Left renal cortex interstitium (tissue), 4 donors: ENCODE results near the gene C10orf62. TPM values are rescaled to one million over a fixed set of nuclear protein-coding genes. Genes with fewer than 3 reads are reported as not detected.
"Not testable (repeated sequence)": the region's sequence is repeated elsewhere in the genome, so short reads cannot be mapped to it uniquely, and the experiment has no call there.

Experiments
- DNase-seq, 4 donors: peaks; one replicate each; pipeline ENCODE4 v3.0.0-alpha.2; 2013; ENCODE audit warnings: low read depth in 4 of 4, low spot score in 2 of 4, missing footprints in 1 of 4
- polyA plus RNA-seq, 4 donors: library from polyadenylated mRNA; unstranded; fragments of 120-200 nt; gene quantifications; one replicate each; pipeline ENCODE4 v1.2.1, GENCODE V29; 2013; ENCODE audit not compliant: insufficient read length in 4 of 4

Gene C10orf62
- polyA plus RNA-seq, 4 donors, result 0.29 to 1.2 (median 0.60) TPM

- DNase-seq, result no peak
Observed at GRCh38 chr10:97618285-97618684, 28.8 kb downstream of the C10orf62 start.

GRCh38 chr10:97618733-97619132 lies 29.2 kb downstream of the C10orf62 start:
- no peak for DNase-seq

GRCh38 chr10:97623277-97623676 lies 33.8 kb downstream of the C10orf62 start:
- DNase-seq, result no peak

GRCh38 chr10:97627731-97628130 lies 38.2 kb downstream of the C10orf62 start:
- no peak for DNase-seq

- no peak for DNase-seq
Observed at GRCh38 chr10:97628228-97628627, 38.7 kb downstream of the C10orf62 start.

- DNase-seq, result no peak
Observed at GRCh38 chr10:97629289-97629688, 39.8 kb downstream of the C10orf62 start.

- DNase-seq, result no peak
Observed at GRCh38 chr10:97631098-97631497, 41.6 kb downstream of the C10orf62 start.

- peak; percentile 86 to 90 (median 88) for DNase-seq
Observed at GRCh38 chr10:97632949-97633884, 43.7 kb downstream of the C10orf62 start, which contains the start of gene MORN4. Gene MORN4 (minus strand): TSS chr10:97633500. CDS start chr10:97619653, 13,847 bp downstream.

GRCh38 chr10:97633921-97634320 lies 44.4 kb downstream of the C10orf62 start:
- DNase-seq, result no peak

GRCh38 chr10:97635577-97635976 lies 46.1 kb downstream of the C10orf62 start:
- DNase-seq, result no peak

- DNase-seq, result not testable (repeated sequence)
Observed at GRCh38 chr10:97639090-97639489, 49.6 kb downstream of the C10orf62 start.

- peak; percentile 91 to 98 (median 97) for DNase-seq
Observed at GRCh38 chr10:97640174-97640867, 50.8 kb downstream of the C10orf62 start, which contains the start of gene PI4K2A. Gene PI4K2A (plus strand): TSS chr10:97640671. CDS start chr10:97640743, 72 bp downstream.

Other genes with a start within 250 kb of the C10orf62 start
- gene RRP12, start 188.4 kb upstream of the C10orf62 start, polyA plus RNA-seq, result 10 to 100 TPM; 18.7 to 31.8 (median 26.3) TPM
- 100 to 1,000 TPM; 169 to 211 (median 176) TPM for gene PGAM1, start 163.5 kb upstream of the C10orf62 start, polyA plus RNA-seq
- gene EXOSC1, start 143.7 kb upstream of the C10orf62 start, polyA plus RNA-seq, result 10 to 100 TPM; 32.4 to 43.0 (median 38.5) TPM
- gene ZDHHC16, start 143.5 kb upstream of the C10orf62 start, polyA plus RNA-seq, result 10 to 100 TPM; 34.2 to 45.8 (median 39.7) TPM
- 100 to 1,000 TPM in 1 of 4 donors, 10 to 100 TPM in 3; 85.9 to 109 (median 92.3) TPM for gene MMS19, start 91.3 kb upstream of the C10orf62 start, polyA plus RNA-seq
- gene UBTD1, start 90.8 kb upstream of the C10orf62 start, polyA plus RNA-seq, result 10 to 100 TPM in 2 of 4 donors, 1 to 10 TPM in 2; 8.1 to 14.4 (median 11.0) TPM
- gene ANKRD2, start 16.9 kb upstream of the C10orf62 start, polyA plus RNA-seq, result under 1 TPM; 0.38 to 0.56 (median 0.51) TPM
- gene HOGA1, start 5.3 kb upstream of the C10orf62 start, polyA plus RNA-seq, result 10 to 100 TPM; 33.5 to 63.1 (median 47.4) TPM
- gene MORN4, start 43.8 kb downstream of the C10orf62 start, polyA plus RNA-seq, result 10 to 100 TPM; 21.7 to 27.2 (median 23.0) TPM
- 10 to 100 TPM; 17.7 to 21.7 (median 21.4) TPM for gene PI4K2A, start 51.0 kb downstream of the C10orf62 start, polyA plus RNA-seq
- gene AVPI1, start 97.5 kb downstream of the C10orf62 start, polyA plus RNA-seq, result 1 to 10 TPM; 4.1 to 5.0 (median 4.7) TPM
- gene MARVELD1, start 124.0 kb downstream of the C10orf62 start, polyA plus RNA-seq, result 10 to 100 TPM; 37.3 to 54.7 (median 45.3) TPM
- gene ZFYVE27, start 147.4 kb downstream of the C10orf62 start, polyA plus RNA-seq, result 10 to 100 TPM; 20.2 to 40.5 (median 30.3) TPM
- under 1 TPM in 3 of 4 donors, not detected in 1; 0.08 to 0.16 (median 0.10) TPM for gene SFRP5, start 182.3 kb downstream of the C10orf62 start, polyA plus RNA-seq